Erythroblast (primary cell): Measurements from ENCODE around the gene CEMIP.

ENCODE experiments used
- GATA1 ChIP-seq: IDR thresholded peaks from 2 replicates; pipeline ENCODE4 v1.6.1; 2011; ENCODE audit warnings: low read depth, mild to moderate bottlenecking, control low read depth, low read length, moderate library complexity
- POLR2A ChIP-seq: IDR thresholded peaks from 2 replicates; pipeline ENCODE4 v1.6.1; 2011; ENCODE audit warnings: mild to moderate bottlenecking, low read length

GRCh38 chr15:80778964-80779657 is at the start of gene CEMIP:
- TF ChIP-seq POLR2A (no peak), GATA1 (no peak)
